Bronchial epithelial cell (primary cell): ENCODE measurements around the gene PRR19. TPM values are rescaled to one million over a fixed set of nuclear protein-coding genes. Genes with fewer than 3 reads are reported as not detected.
A peak's percentile ranks its signal among the peaks of the same experiment; 100 is the strongest.

Experiments
- DNase-seq: peaks from one replicate; pipeline ENCODE4 v3.0.0-alpha.2; 2010; ENCODE audit warnings: low read depth
- FAIRE-seq: peaks from 2 replicates; lab custom pipeline; 2011; peaks lifted over from hg19 to GRCh38; lab: Jason Lieb, UNC
- H3K27me3 ChIP-seq: 2 replicates; pipeline ENCODE4 v1.5.1; 2011; ENCODE audit warnings: low read length; ENCODE audit not compliant: control insufficient read depth, insufficient read depth
- H3K36me3 ChIP-seq: 2 replicates; pipeline ENCODE4 v1.5.1; 2011; ENCODE audit warnings: low read length; ENCODE audit not compliant: control insufficient read depth, insufficient read depth
- H3K4me3 ChIP-seq: 2 replicates; pipeline ENCODE4 v1.5.1; 2011; ENCODE audit warnings: mild to moderate bottlenecking, low read depth, low read length, control low read depth
- CTCF ChIP-seq: IDR thresholded peaks from 2 replicates; pipeline ENCODE4 v1.5.1; 2011; ENCODE audit warnings: mild to moderate bottlenecking, moderate library complexity, low read length, control low read depth, inconsistent platforms; ENCODE audit not compliant: insufficient read depth, severe bottlenecking
- total RNA-seq: library from RNA; depleted of rRNA; stranded (reverse); fragments of >200 nt; gene quantifications from 2 replicates; pipeline ENCODE4 v1.2.1, GENCODE V29; 2014

Gene PRR19
- total RNA-seq, 1 donor from 2014 or later = not detected

GRCh38 chr19:42271045-42271419 is 30.9 kb upstream of the PRR19 start:
- no peak for TF ChIP-seq CTCF
- DNase-seq (no peak), FAIRE-seq (no peak)
- H3K4me3 ChIP-seq = peak overlapping the region; percentile 52
- H3K27me3 ChIP-seq = no peaks in the 10 kb centered on the region
- peaks cover 17% of the 10 kb centered on the region for H3K36me3 ChIP-seq

- peaks cover 17% of the 10 kb centered on the region for H3K36me3 ChIP-seq
- DNase-seq (no peak), FAIRE-seq (no peak)
- no peak overlapping the region for H3K4me3 ChIP-seq
- TF ChIP-seq CTCF = no peak
- H3K27me3 ChIP-seq = no peaks in the 10 kb centered on the region
Measured at GRCh38 chr19:42271861-42272534, 29.9 kb upstream of the PRR19 start.

GRCh38 chr19:42272535-42272897 is 29.4 kb upstream of the PRR19 start:
- FAIRE-seq = no peak
- peaks cover 17% of the 10 kb centered on the region for H3K36me3 ChIP-seq
- no peak overlapping the region for H3K4me3 ChIP-seq
- H3K27me3 ChIP-seq = no peaks in the 10 kb centered on the region
- TF ChIP-seq CTCF = no peak
- DNase-seq = no peak

GRCh38 chr19:42272989-42273406 is 28.9 kb upstream of the PRR19 start:
- FAIRE-seq = no peak
- no peak for DNase-seq
- Histone ChIP-seq H3K36me3 (peaks cover 17% of the 10 kb centered on the region), H3K27me3 (no peaks in the 10 kb centered on the region), H3K4me3 (no peak overlapping the region)
- no peak for TF ChIP-seq CTCF

GRCh38 chr19:42273407-42274064 is 28.4 kb upstream of the PRR19 start:
- DNase-seq = no peak
- Histone ChIP-seq H3K36me3 (peaks cover 17% of the 10 kb centered on the region), H3K4me3 (no peak overlapping the region), H3K27me3 (no peaks in the 10 kb centered on the region)
- no peak for FAIRE-seq
- no peak for TF ChIP-seq CTCF
